ENCODE data around the gene HOXA9. TPM values are rescaled to one million over a fixed set of nuclear protein-coding genes. Genes with fewer than 3 reads are reported as not detected.

The HOXA9 gene
- not detected in 2 replicates for total RNA-seq
- not detected in 2 replicates for polyA plus RNA-seq

GRCh38 chr7:27165089-27165995 is at the start of gene HOXA9:
HOXA9 (minus strand) TSS chr7:27165537; CDS start chr7:27165457, 80 bp downstream.
- Histone ChIP-seq H3K9me3 (ENCODE audit: low read depth) (no peaks in the 10 kb centered on the region), H3K27ac (no peak within 1 kb of the TSS), H3K4me3 (no peak within 1 kb of the TSS), H3K36me3 (no peaks in the 10 kb centered on the region), H3K4me1 (ENCODE audit: low read depth) (peaks cover 3% of the 10 kb centered on the region), H3K27me3 (peaks cover 100% of the 10 kb centered on the region)
- no peak for DNase-seq (ENCODE audit: low read depth in 1 of 2, low spot score in 1 of 2)
- TF ChIP-seq CTCF (IDR thresholded peaks at IDR 0.05; ENCODE audit: low read depth, low read length) = no peak

- H3K27me3 ChIP-seq = peaks cover 100% of the 10 kb centered on the region
- no peaks in the 10 kb centered on the region for H3K36me3 ChIP-seq
- H3K4me3 ChIP-seq = no peak overlapping the region
- DNase-seq (ENCODE audit: low read depth in 1 of 2, low spot score in 1 of 2) = no peak
- no peak for TF ChIP-seq CTCF (IDR thresholded peaks at IDR 0.05; ENCODE audit: low read depth, low read length)
- peaks cover 4% of the 10 kb centered on the region for H3K4me1 ChIP-seq (ENCODE audit: low read depth)
- no peak overlapping the region for H3K27ac ChIP-seq
- H3K9me3 ChIP-seq (ENCODE audit: low read depth) = no peaks in the 10 kb centered on the region
Observed at GRCh38 chr7:27214239-27214950, 49.1 kb upstream of the HOXA9 start.

- Histone ChIP-seq H3K9me3 (ENCODE audit: low read depth) (no peaks in the 10 kb centered on the region), H3K4me3 (no peak overlapping the region), H3K27me3 (peaks cover 100% of the 10 kb centered on the region), H3K4me1 (ENCODE audit: low read depth) (peaks cover 4% of the 10 kb centered on the region), H3K27ac (no peak overlapping the region), H3K36me3 (no peaks in the 10 kb centered on the region)
- DNase-seq (ENCODE audit: low read depth in 1 of 2, low spot score in 1 of 2) = no peak
- no peak for TF ChIP-seq CTCF (IDR thresholded peaks at IDR 0.05; ENCODE audit: low read depth, low read length)
Observed at GRCh38 chr7:27213433-27214238, 48.3 kb upstream of the HOXA9 start.

GRCh38 chr7:27212497-27213432 is 47.4 kb upstream of the HOXA9 start:
- Histone ChIP-seq H3K36me3 (no peaks in the 10 kb centered on the region), H3K27ac (no peak overlapping the region), H3K27me3 (peaks cover 100% of the 10 kb centered on the region), H3K4me1 (ENCODE audit: low read depth) (peaks cover 4% of the 10 kb centered on the region), H3K4me3 (no peak overlapping the region), H3K9me3 (ENCODE audit: low read depth) (no peaks in the 10 kb centered on the region)
- no peak for TF ChIP-seq CTCF (IDR thresholded peaks at IDR 0.05; ENCODE audit: low read depth, low read length)
- DNase-seq (ENCODE audit: low read depth in 1 of 2, low spot score in 1 of 2) = no peak
